Esophagus squamous epithelium (tissue), 5 donors: ENCODE results near the gene LMTK2. TPM values are rescaled to one million over a fixed set of nuclear protein-coding genes. Genes with fewer than 3 reads are reported as not detected.
A peak's percentile ranks its signal among the peaks of the same experiment; 100 is the strongest.

ENCODE experiments used
- DNase-seq: peaks from one replicate; lab custom pipeline; 2025; lab: John Stamatoyannopoulos, UW
- H3K27ac ChIP-seq, 4 donors: fragments of 200-600 bp; sonication (generic); one replicate each; pipeline ENCODE4 v1.5.1; 2016 to 2019; ENCODE audit warnings: mild to moderate bottlenecking in 1 of 4
- H3K27me3 ChIP-seq, 4 donors: fragments of 200-600 bp; sonication (generic); 1 replicate in 3 of 4; 2 replicates in 1 of 4; pipeline versions ENCODE4 v1.5.1 to v1.6.0; 2017 to 2021; ENCODE audit warnings: antibody characterized with exemption in 1 of 4
- H3K36me3 ChIP-seq, 3 donors: fragments of 200-600 bp; sonication (generic); one replicate each; pipeline ENCODE4 v1.5.1; 2016 to 2019
- H3K4me1 ChIP-seq, 3 donors: fragments of 200-600 bp; sonication (generic); one replicate each; pipeline ENCODE4 v1.5.1; 2017 to 2019
- H3K4me3 ChIP-seq, 4 donors: fragments of 200-600 bp; sonication (generic); 1 replicate in 3 of 4; 2 replicates in 1 of 4; pipeline ENCODE4 v1.5.1; 2016 to 2019; ENCODE audit warnings: mild to moderate bottlenecking in 2 of 4, moderate library complexity in 1 of 4
- H3K9me3 ChIP-seq, 3 donors: fragments of 200-600 bp; sonication (generic); one replicate each; pipeline ENCODE4 v1.5.1; 2016 to 2019
- CTCF ChIP-seq, 6 experiments: fragments of 450-650 bp in 4 of 6; fragments of 200-600 bp in 2 of 6; sonication (generic) in 2 of 6; IDR thresholded peaks; one replicate each; pipeline ENCODE4 v1.5.1; 2016 to 2019; ENCODE audit warnings: antibody characterized with exemption in 6 of 6, mild to moderate bottlenecking in 4 of 6, moderate library complexity in 4 of 6
- POLR2A ChIP-seq, 4 donors: fragments of 450-650 bp; IDR thresholded peaks; one replicate each; pipeline ENCODE4 v1.6.1; 2017; ENCODE audit warnings: antibody characterized with exemption in 4 of 4, mild to moderate bottlenecking in 4 of 4, moderate library complexity in 3 of 4
- WGBS, 2 donors: methylation state at CpG; one replicate each; pipeline ENCODE4 v1.1.5; 2018; 5-methylcytosine and 5-hydroxymethylcytosine counted together
- intact Hi-C: fragments of 100-400 bp; cut with DNase I; formaldehyde crosslinking; loops from one replicate; pipeline ENCODE4 v1.15.0; 2022
- total RNA-seq, 4 donors: library from RNA; depleted of rRNA; stranded (reverse); fragments of >200 nt; gene quantifications; one replicate each; pipeline ENCODE4 v1.1.0, GENCODE V29; 2016
- donor health status: DM: yes; HTN: yes; CAD: no.

The LMTK2 gene
- total RNA-seq, 4 donors from 2014 or later: 16.0 to 29.3 (median 20.3) TPM

- TF ChIP-seq CTCF (IDR thresholded peaks at IDR 0.05): no peak
- TF ChIP-seq POLR2A (IDR thresholded peaks at IDR 0.05): no peak
- Histone ChIP-seq H3K4me1 (peaks cover 0 to 43% (median 10%) of the 10 kb centered on the region in 3 donors), H3K36me3 (no peaks in the 10 kb centered on the region), H3K4me3 (no peak overlapping the region), H3K9me3 (no peaks in the 10 kb centered on the region), H3K27me3 (no peaks in the 10 kb centered on the region), H3K27ac (no peak overlapping the region)
- 85 to 88% methylated on average over 4 of the region's 4 CpGs for WGBS, 2 donors
- intact Hi-C loops: no loop called here
- no peak for DNase-seq
Observed at GRCh38 chr7:98112077-98112476, 5.4 kb downstream of the LMTK2 start.

GRCh38 chr7:98115746-98116525 is 9.3 kb downstream of the LMTK2 start:
- Histone ChIP-seq H3K4me1 (peaks cover 0 to 30% (median 0%) of the 10 kb centered on the region in 3 donors), H3K27me3 (no peaks in the 10 kb centered on the region), H3K36me3 (no peaks in the 10 kb centered on the region), H3K4me3 (no peak overlapping the region), H3K27ac (no peak overlapping the region), H3K9me3 (no peaks in the 10 kb centered on the region)
- intact Hi-C loops: no loop called here
- no peak for DNase-seq
- 97 to 99% methylated on average over 7 to 10 of the region's 10 CpGs for WGBS, 2 donors
- TF ChIP-seq POLR2A (IDR thresholded peaks at IDR 0.05) (no peak), CTCF (IDR thresholded peaks at IDR 0.05) (no peak)

GRCh38 chr7:98116656-98117461 is 10.2 kb downstream of the LMTK2 start:
- Histone ChIP-seq H3K4me1 (peaks cover 0 to 29% (median 0%) of the 10 kb centered on the region in 3 donors), H3K27ac (peak overlapping the region in 2 of 4 donors; percentile 14 to 49), H3K4me3 (no peak overlapping the region), H3K9me3 (no peaks in the 10 kb centered on the region), H3K27me3 (no peaks in the 10 kb centered on the region), H3K36me3 (no peaks in the 10 kb centered on the region)
- WGBS, 2 donors: 60 to 67% methylated on average over 7 of the region's 7 CpGs
- TF ChIP-seq POLR2A (IDR thresholded peaks at IDR 0.05) (no peak), CTCF (IDR thresholded peaks at IDR 0.05) (no peak)
- no peak for DNase-seq
- intact Hi-C loops: no loop called here

- no peaks in the 10 kb centered on the region for H3K36me3 ChIP-seq
- intact Hi-C loops: no loop called here
- H3K9me3 ChIP-seq: no peaks in the 10 kb centered on the region
- no peak overlapping the region for H3K27ac ChIP-seq
- 54 to 66% methylated on average over 10 of the region's 10 CpGs for WGBS, 2 donors
- H3K27me3 ChIP-seq: no peaks in the 10 kb centered on the region
- TF ChIP-seq POLR2A (IDR thresholded peaks at IDR 0.05) (no peak), CTCF (IDR thresholded peaks at IDR 0.05) (no peak)
- peaks cover 0 to 29% (median 0%) of the 10 kb centered on the region in 3 donors for H3K4me1 ChIP-seq
- DNase-seq: no peak
- no peak overlapping the region for H3K4me3 ChIP-seq
Observed at GRCh38 chr7:98119256-98119918, 12.7 kb downstream of the LMTK2 start.
